ENCODE data around the gene TIGD3.
"Not testable (repeated sequence)": the region's sequence is repeated elsewhere in the genome, so short reads cannot be mapped to it uniquely, and the experiment has no call there.

TIGD3 gene

DNA sequence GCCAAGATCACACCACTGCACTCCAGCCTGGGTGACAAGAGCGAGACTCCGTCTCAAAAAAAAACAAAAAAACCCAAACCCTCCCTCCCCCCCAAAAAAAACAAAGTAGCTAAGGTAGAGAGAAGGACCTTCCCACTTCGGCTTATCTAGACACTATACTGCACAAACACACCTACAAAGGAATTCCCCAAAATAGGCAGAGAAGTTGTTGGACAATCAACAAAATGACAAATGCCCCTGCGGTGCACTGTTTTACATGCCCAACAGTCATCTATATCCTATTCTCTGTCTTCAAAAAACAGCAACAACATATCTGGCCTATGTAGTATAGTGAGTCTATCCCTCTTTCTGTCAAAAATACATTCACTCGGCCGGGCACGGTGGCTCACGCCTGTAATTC lies 27.5 kb upstream of the TIGD3 start:
- DNase-seq = no peak

DNA sequence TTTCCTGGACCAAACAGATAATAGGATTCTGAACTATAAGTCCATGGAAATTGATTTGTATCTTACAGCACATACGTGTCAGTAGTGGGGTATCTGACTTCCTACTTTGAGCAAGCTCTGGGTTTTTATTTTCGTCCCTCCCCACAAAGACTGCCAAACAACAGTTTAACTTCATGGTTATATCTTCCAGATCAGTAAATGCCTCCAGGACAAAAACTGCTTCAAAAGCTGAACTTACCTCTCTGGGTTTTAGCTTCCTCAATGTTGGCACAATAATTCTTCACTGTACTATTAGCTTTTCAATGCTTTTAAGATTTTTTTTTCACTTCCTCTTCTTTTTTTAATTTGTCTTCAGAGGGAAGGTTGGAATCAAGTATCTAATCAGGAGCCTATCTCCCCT lies 25.1 kb upstream of the TIGD3 start:
- no peak for DNase-seq

DNA sequence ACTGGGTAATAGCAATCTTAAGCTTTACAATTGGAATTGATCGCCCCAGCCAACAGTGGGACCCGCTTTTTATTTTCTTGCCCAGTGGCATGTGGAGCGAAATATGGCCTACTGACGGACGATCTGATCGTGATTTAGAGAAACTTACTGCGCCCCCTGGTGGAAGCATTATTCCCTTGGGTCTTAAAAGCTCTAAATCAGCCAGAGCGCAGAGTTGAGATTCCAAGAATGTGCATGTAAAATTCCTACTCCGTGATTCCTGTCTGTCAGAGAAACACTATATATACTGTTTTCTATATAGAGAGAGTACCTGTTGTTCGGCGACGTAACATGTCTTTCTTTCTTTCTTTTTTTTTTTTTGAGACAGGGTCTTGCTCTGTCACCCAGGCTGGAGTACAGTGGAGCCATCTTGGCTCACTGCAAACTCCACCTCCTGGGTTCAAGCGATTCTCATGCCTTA lies 24.6 kb upstream of the TIGD3 start:
- DNase-seq = peak; percentile 87

DNA sequence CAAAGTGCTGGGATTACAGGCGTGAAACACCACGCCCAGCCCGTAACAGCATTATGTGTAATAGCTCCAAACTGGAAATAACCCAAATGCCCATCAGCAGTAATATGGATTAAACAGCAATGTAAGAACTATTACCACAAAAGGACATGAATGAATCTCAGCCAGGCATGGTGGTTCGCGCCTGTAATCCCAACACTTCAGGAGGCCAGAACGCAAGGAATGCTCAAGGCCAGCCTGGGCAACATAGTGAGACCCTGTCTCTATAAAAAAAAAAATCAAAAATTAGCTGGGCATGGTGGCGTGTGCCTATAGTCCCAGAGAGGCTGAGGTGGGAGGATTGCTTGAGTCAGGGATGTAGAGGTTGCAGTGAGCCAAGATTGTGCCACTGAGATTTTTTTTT lies 24.0 kb upstream of the TIGD3 start:
- no peak for DNase-seq

DNA sequence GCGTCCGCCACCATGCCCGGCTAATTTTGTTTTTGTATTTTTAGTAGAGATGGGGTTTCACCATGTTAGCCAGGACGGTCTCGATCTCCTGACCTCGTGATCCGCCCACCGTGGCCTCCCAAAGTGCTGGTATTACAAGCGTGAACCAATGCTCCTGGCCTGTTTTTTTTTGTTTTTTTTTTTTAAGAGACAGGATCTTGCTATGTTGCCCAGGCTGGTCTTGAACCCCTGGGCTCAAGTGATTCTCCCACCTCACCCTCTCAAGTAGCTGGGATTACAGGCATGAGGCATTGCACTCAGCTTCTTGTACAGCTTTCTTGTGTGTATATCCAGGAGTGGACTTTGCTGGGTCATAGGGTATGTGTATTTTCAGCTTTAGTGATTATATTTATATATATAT lies 22.0 kb upstream of the TIGD3 start:
- DNase-seq = not testable (repeated sequence)

DNA sequence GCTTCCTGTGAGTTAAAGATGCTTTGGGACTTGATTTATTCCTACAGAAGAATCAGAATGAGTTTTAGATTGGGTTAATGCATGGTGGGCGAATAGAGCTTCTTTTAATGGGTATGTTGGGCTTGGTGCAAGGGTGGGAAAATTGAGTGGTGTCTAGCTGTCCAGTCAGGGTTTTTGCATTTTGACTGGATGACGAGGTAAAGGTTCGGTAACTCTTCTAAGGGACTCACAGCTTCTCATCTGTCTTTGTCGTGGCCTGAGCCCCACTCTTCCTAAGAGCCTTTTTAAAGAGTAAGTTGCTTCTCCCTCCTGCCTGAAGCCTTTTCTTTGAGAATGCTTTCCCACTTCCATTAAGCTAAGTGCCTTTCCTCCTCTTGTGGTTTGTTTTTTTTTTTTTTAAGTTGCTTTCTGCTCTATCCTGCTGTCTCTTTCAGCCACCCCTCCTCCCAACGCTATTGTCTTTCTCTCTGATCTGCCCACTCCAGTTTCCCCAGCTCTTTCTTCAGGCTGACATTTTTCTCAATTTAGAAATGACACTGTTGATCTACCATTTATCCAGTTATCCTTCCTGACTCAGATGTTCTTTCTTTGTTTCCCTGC lies 19.8 kb upstream of the TIGD3 start:
- DNase-seq = no peak

DNA sequence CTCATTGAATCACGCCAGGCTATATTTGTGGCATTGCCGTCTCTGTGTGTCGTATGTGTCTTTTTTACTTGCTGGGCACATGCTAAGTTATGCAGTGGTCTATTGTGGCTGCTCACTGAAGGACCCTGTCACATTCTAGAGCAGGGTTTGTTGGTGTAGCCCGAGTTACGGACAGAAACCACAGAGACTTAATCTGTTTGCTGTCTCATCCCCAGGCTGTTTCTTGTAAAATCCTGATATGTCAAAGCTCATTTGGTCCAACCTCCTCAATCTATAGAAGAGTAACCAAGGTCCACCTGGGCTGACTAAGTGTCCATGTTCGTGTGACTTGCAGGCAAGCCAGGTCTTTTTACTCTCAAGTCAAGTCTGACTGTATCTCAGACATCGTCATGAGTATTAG lies 15.9 kb upstream of the TIGD3 start:
- DNase-seq = no peak

DNA sequence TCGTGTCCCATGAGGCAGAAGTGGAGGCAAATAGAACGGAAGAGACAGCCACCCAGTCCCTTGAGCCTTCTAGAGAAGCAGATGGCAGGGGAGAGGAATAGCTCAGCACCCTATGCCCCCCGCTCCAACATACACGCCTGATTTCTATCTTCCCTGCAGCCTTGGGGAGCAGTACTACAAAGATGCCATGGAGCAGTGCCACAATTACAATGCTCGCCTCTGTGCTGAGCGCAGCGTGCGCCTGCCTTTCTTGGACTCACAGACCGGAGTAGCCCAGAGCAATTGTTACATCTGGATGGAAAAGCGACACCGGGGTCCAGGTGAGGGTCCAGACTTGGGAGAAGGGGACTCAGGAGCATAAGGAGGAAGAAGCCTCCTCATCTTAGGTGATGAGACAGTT lies 14.3 kb upstream of the TIGD3 start:
- no peak for DNase-seq

DNA sequence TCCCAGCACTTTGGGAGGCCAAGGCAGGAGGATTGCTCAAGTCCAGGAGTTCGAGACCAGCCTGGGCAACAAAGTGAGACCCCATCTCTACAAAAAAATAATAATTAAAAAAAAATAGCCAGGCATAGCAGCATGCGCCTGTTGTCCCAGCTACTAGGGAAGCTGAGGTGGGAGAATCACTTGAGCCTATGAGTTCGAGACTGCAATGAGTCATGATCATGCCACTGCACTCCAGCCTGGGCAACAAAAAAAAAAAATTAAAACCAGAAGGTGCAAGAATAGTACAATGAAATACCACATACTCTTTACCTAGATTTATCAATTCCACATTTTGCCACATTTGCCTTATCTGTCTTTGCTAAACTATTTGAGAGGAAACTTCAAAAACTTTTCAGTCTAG lies 12.7 kb upstream of the TIGD3 start:
- no peak for DNase-seq

DNA sequence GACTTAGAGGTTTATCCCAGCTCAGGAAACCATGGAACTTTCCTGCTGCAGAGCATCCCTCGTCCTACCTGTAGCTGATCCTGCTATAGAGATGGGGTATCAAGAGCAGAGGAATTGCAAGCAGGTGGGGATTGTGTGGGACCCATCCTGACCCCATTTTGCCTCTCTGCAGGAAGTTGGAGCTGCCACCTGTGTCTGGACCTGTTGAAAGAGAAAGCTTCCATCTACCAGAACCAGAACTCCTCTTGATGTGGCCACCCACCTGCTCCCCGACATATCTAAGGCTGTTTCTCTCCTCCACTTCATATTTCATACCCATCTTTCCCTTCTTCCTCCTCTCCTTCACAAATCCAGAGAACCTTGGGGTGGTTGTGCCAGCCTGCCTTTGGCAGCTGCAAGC lies 3.0 kb upstream of the TIGD3 start:
- DNase-seq = no peak

DNA sequence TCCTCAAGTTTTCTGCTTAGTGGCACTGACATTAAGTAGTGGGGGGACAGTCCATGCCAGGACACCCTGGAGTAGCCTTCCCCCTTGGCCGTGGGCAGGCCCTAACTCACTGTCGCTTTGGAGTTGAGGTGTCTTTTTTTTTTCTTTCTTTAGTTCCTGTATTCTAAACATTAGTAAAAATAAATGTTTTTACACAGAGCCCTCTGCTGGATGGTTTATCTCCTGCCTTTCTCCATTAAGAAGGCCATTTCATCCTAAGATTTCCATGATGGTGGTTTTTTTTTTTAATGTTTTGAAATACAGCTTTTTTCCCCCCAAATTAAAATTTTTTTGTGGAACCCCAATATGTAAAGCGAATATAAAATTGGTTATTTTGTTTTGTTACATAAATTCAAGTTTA lies 1.8 kb upstream of the TIGD3 start:
- DNase-seq = no peak

DNA sequence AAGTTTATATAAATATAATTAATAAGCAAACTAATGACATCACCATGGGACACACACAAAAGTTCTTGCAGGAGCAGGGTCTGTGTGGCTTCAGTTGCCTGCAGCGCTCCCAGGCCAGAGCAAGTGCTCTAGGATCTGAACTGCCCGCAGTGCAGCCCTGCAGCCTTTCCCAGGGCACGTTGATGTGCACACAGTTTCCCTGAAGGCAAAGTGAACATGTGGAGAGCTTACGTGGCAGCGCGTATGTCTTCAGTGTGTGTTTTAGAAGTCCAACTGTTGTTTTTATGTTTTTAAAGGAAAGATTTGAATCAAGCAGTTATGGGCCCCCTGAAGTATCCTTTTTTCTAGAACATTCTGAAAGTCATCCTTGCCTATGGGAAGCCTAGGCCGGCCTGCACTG lies 1.2 kb upstream of the TIGD3 start:
- no peak for DNase-seq

DNA sequence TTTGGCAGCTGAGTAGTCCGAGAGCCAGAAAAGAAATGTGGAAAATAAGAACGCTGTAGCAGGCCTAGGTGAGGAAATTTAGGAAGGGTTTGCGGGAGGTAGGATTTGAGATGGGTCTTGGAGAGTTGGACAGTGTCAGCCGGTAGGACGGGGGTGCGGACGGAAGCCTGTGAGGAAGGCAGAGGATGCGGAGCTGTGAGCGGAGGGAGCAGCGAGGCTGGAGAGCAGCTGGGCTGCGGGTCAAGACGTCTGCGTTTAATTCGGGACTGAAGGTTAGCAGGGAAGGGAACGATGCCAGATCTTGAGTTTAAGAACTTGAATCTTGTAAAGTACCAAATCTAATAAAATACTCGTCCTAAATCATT lies 669 bp upstream of the TIGD3 start:
- DNase-seq = no peak

DNA sequence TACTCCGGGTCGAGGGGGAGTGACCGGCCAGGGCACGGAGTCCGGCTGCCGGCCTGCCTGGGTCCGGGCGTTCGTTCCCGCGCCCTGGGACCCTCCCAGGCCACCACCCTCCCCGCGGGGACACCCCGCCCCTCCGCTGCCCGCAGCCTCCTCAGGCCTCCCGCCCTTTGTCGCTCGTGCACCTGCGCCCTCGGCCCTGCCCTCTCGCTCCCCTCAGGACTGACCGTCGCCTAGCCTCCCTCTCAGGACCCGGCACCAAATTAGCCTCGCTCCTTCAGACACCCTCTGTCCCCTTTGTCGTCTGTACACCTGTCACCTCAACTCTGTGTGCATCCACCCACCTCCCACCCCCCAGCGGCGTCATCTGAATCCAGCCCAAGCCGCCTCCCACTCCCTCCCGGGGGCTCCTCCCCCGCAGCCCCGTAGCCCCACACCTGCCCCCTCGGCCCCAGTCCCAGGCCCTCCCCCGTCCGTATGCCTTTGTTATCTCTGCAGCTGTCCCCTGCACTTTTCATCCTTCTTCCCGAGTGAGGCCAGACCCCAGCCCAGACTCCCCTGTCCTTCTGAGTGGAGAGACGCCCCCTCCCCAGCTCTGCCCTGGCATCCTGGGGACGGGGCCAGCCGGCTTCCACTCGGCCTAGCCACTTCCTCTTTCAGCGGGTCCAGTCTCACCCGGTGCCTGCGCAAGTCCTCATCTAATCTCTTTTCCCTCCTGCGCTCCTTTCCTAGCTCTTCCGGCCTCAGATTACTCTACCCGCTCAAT lies 643 bp downstream of the TIGD3 start:
- DNase-seq = peak; percentile 33

DNA sequence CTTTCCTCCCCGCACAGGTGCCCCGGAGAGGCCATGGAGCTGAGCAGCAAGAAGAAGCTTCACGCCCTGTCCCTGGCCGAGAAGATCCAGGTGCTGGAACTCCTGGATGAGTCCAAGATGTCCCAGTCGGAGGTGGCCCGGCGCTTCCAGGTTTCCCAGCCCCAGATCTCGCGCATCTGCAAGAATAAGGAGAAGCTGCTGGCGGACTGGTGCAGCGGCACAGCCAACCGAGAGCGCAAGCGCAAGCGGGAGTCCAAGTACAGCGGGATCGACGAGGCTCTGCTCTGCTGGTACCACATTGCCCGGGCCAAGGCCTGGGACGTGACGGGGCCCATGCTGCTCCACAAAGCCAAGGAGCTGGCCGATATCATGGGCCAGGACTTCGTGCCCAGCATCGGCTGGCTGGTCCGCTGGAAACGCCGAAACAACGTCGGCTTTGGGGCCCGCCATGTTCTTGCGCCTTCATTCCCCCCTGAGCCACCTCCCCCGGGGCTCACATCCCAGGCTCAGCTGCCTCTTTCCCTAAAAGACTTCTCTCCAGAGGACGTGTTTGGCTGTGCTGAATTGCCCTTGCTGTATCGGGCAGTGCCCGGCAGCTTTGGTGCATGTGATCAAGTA lies 1.3 kb downstream of the TIGD3 start:
- DNase-seq = no peak

DNA sequence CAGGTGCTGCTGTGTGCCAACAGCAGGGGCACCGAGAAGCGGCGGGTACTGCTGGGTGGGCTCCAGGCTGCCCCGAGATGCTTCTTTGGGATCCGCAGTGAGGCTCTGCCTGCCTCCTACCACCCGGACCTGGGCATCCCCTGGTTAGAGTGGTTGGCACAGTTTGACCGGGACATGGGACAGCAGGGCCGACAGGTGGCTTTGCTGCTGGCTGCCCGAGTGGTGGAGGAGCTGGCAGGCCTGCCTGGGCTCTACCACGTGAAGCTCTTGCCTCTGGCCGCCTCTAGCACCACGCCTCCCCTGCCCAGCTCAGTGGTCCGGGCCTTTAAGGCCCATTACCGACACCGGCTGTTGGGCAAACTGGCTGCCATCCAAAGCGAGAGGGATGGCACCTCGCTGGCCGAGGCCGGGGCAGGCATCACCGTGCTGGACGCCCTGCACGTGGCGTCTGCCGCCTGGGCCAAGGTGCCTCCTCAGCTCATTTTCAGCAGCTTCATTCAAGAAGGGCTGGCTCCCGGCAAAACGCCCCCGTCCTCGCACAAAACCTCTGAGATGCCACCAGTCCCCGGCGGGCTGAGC lies 1.9 kb downstream of the TIGD3 start:
- DNase-seq = no peak

DNA sequence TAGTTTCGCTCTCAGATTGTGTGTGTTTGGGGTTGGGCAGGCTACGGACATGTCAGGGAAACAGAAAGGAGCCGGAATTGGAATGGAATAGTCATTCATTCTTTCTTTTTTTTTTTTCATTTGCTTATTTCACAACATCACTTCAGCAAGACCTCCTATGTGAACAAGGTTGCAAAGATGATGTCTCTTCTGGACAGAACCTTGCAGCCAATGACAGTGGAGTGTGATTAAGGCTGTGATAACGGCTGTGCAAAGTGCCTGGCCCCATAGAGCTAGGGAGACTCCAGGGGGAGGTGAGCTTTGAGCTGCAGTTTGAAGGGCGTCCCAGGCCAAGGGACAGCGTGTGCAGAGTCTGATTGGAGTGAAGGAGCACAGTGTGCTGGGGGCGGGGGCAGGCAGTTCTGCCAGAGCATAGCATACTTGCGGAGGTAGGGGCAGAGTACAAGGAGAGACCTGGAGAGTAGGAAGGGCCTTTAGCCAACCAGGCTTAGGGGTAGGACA lies 3.4 kb downstream of the TIGD3 start:
- DNase-seq = no peak

DNA sequence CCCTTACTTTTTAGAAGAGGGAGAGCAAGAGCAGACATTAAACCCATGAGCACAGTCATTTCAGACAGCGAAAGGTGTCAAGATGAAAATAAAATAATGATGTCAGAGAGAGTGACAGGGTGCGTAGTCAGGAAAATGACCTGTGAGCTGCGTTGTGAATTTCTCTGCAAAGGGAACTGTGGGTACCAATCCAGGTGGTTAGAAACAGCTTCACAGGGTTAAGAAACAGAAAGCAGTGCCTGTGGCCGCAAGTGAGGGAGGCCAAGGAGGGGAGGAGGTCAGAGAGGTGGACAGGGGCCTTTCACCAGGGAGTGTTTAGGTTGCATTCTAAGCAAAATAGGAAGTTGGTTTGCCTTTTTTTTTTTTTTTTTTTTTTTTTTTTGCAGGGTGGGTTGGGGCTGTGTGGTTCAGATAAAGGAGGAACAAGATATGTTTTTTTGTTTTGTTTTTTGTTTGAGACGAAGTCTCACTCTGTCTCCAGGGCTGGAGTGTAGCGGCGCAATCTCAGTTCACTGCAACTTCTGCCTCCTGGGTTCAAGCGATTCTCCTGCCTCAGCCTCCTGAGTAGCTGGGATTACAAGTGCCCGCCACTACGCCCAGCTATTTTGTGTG lies 7.9 kb downstream of the TIGD3 start:
- DNase-seq = no peak

DNA sequence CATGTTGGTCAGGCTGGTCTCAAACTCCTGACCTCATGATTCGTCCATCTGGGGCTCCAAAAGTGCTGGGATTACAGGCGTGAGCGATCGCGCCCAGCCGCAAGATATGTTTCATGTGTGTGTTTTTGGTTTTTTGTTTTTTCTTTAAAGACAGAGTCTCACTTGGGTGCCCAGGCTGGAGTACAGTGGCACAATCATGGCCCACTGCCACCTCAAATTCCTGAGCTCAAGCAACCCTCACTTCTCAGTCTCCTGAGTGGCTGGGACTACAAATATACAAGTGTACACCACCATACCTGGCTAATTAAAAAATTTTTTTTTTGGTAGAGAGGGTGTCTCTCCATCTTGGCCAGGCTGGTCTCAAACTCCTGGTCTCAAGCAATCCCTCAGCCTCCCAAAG lies 8.4 kb downstream of the TIGD3 start:
- DNase-seq = no peak

DNA sequence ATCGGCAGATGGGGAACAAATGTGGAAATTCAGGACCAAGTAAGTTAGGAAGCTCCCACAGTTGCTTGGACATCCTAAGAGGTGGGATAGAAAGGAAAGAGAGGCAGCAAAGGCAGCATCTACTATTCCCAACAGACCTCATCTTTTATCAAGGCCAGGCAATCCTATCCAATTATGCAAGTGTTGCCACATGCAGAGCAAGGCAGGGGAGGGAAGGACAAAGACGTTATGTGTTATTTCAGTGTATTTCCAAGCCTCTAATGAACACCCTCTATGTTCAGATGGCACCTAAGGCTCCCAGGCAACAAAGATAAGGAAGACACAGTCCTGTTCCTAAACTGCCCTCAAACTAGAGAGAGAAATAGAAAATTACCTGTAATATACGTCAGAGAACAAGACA lies 9.2 kb downstream of the TIGD3 start:
- no peak for DNase-seq

DNA sequence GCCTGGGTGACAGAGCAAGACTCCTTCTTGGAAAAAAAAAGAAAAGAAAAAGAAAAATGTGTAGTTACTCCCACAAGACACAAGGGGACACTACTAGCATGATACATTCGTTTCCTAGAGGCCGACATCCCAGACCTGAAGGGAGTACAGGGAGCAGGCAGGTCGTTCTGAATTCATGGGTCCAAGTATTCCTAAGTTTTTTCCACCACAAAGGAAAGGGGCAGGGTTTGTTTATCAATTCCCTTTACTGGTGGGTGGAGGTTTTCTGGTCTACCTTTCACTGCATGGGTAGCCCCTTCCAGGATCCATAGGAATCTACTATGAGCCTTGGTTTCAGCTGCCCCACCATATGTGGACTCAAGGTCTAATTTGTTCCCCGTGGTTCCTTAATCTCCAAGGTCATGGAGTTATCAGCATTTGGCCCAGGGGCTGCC lies 11.8 kb downstream of the TIGD3 start:
- DNase-seq = peak; percentile 43

DNA sequence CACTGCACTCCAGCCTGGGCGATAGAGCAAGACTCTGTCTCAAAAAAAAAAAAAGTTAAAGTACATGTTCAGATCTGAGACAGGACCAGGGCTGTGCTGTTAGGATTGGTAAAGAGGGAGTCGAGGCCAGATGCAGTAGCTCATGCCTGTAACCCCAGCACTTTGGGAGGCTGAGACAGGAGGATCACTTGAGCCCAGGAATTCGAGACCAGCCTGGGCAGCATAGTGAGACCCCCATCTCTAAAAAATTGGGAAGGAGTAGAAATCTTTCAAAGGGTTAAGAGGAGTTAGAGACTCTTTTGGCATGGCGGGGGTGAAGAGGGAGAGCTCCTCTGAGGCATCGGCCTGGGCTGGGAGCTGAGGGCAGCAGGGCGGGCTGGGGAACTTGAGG lies 16.1 kb downstream of the TIGD3 start:
- DNase-seq = no peak

DNA sequence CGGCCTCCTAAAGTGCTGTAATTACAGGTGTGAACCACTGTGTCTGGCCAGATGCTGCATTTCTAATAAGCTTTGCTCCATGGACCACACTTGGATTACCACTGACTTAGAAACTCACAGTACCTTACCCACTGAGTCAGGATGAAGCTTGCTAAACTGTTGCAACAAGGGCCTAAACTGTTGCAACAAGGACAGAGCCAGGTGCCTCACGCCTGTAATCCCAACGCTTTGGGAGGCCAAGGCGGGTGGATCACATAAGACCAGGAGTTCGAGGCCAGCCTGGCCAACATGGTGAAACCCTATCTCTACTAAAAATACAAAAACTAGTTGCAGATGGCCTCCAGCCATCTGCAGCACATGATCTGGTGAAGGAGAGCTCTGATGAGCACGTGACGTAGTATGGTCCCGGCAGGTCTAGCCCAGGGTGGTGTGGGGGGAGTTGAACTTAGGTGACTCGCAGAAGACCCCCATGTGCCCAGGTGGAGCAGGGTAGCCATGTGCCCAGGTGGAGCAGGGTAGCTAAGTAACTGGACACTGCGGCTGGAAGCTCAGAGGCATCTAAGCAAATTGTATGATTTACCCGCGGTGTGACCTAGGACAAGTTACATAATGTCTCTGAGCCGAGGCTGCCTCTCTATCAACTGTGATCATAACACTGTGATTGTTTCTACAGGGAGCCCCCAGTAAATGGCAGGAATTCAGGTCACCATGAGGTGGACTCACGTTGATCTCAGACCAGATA lies 19.5 kb downstream of the TIGD3 start:
- DNase-seq = no peak

All from NCI-H1694 (cell line).